ENCODE results near the gene TPCN2. TPM values are rescaled to one million over a fixed set of nuclear protein-coding genes. Genes with fewer than 3 reads are reported as not detected.

The TPCN2 gene
- total RNA-seq, 4 donors from 2014 or later = 12.7 to 16.9 (median 14.2) TPM

GRCh38 chr11:69156235-69156639 is 107.5 kb downstream of the TPCN2 start:
- TF ChIP-seq CTCF (IDR thresholded peaks at IDR 0.05) (no peak), POLR2A (IDR thresholded peaks at IDR 0.05) (no peak)
- no peak overlapping the region for H3K4me3 ChIP-seq (ENCODE audit: low read depth, poor library complexity, severe bottlenecking)
- intact Hi-C loops (cut with DNase I; ENCODE audit: low total_unique reads) = no loop called here
- 79 to 87% methylated on average over 13 of the region's 13 CpGs for WGBS, 2 donors
- DNase-seq (ENCODE audit: low spot score in 2 of 2) = no peak

GRCh38 chr11:69156673-69157155 is 108.0 kb downstream of the TPCN2 start:
- no peak for TF ChIP-seq CTCF (IDR thresholded peaks at IDR 0.05)
- TF ChIP-seq POLR2A (IDR thresholded peaks at IDR 0.05) = no peak
- intact Hi-C loops (cut with DNase I; ENCODE audit: low total_unique reads) = no loop called here
- no peak for DNase-seq (ENCODE audit: low spot score in 2 of 2)
- H3K4me3 ChIP-seq (ENCODE audit: low read depth, poor library complexity, severe bottlenecking) = no peak overlapping the region
- WGBS, 2 donors = 79 to 85% methylated on average over 15 of the region's 15 CpGs

GRCh38 chr11:69157156-69157821 is 108.6 kb downstream of the TPCN2 start:
- DNase-seq (ENCODE audit: low spot score in 2 of 2) = no peak
- no peak overlapping the region for H3K4me3 ChIP-seq (ENCODE audit: low read depth, poor library complexity, severe bottlenecking)
- WGBS, 2 donors = 39 to 45% methylated on average over 38 to 41 of the region's 44 CpGs
- TF ChIP-seq CTCF (IDR thresholded peaks at IDR 0.05) (no peak), POLR2A (IDR thresholded peaks at IDR 0.05) (no peak)
- intact Hi-C loops (cut with DNase I; ENCODE audit: low total_unique reads) = no loop called here

- H3K4me3 ChIP-seq (ENCODE audit: low read depth, poor library complexity, severe bottlenecking) = no peak overlapping the region
- TF ChIP-seq POLR2A (IDR thresholded peaks at IDR 0.05) (no peak), CTCF (IDR thresholded peaks at IDR 0.05) (no peak)
- intact Hi-C loops (cut with DNase I; ENCODE audit: low total_unique reads) = no loop called here
- DNase-seq (ENCODE audit: low spot score in 2 of 2) = no peak
- 88 to 100% methylated on average over 6 to 13 of the region's 15 CpGs for WGBS, 2 donors
These were observed 109.1 kb downstream of the TPCN2 start for GRCh38 chr11:69157822-69158231.

- 70 to 78% methylated on average over 21 of the region's 21 CpGs for WGBS, 2 donors
- DNase-seq (ENCODE audit: low spot score in 2 of 2) = no peak
- intact Hi-C loops (cut with DNase I; ENCODE audit: low total_unique reads) = no loop called here
- TF ChIP-seq CTCF (IDR thresholded peaks at IDR 0.05) (no peak), POLR2A (IDR thresholded peaks at IDR 0.05) (no peak)
- H3K4me3 ChIP-seq (ENCODE audit: low read depth, poor library complexity, severe bottlenecking) = no peak overlapping the region
These were observed 109.8 kb downstream of the TPCN2 start for GRCh38 chr11:69158301-69159149.
